Coronary artery (tissue), 2 donors: Measurements from ENCODE around the gene RBPJ.

Source experiments
- DNase-seq: peaks from one replicate; pipeline ENCODE4 v3.0.0-alpha.2; 2017; ENCODE audit warnings: low spot score
- H3K27ac ChIP-seq, 2 donors: fragments of 200-600 bp; sonication (generic); one replicate each; pipeline ENCODE4 v1.5.1; 2016 to 2019
- H3K4me3 ChIP-seq: fragments of 200-600 bp; sonication (generic); 2 replicates; pipeline ENCODE4 v1.5.1; 2016; ENCODE audit warnings: mild to moderate bottlenecking, moderate library complexity
- CTCF ChIP-seq: fragments of 200-600 bp; sonication (generic); IDR thresholded peaks from one replicate; pipeline ENCODE4 v1.5.1; 2019; ENCODE audit warnings: antibody characterized with exemption

RBPJ gene

GRCh38 chr4:26323821-26324220, 3.0 kb downstream of the RBPJ start:
- Histone ChIP-seq H3K4me3 (no peak overlapping the region), H3K27ac (no peak overlapping the region)
- TF ChIP-seq CTCF = no peak
- DNase-seq = no peak

GRCh38 chr4:26325191-26325590, 4.4 kb downstream of the RBPJ start:
- no peak for DNase-seq
- no peak overlapping the region for H3K27ac ChIP-seq
- TF ChIP-seq CTCF = no peak
- no peak overlapping the region for H3K4me3 ChIP-seq

GRCh38 chr4:26326791-26327190, 6.0 kb downstream of the RBPJ start:
- TF ChIP-seq CTCF = no peak
- no peak overlapping the region for H3K4me3 ChIP-seq
- no peak for DNase-seq
- H3K27ac ChIP-seq = no peak overlapping the region

- Histone ChIP-seq H3K4me3 (no peak overlapping the region), H3K27ac (no peak overlapping the region)
- no peak for DNase-seq
- TF ChIP-seq CTCF = peak; percentile 58
Observed at GRCh38 chr4:26330186-26330787, 9.5 kb downstream of the RBPJ start.

- Histone ChIP-seq H3K27ac (no peak overlapping the region), H3K4me3 (no peak overlapping the region)
- DNase-seq = no peak
- TF ChIP-seq CTCF = no peak
Observed at GRCh38 chr4:26330946-26331345, 10.1 kb downstream of the RBPJ start.

GRCh38 chr4:26331380-26331950, 10.7 kb downstream of the RBPJ start:
- Histone ChIP-seq H3K4me3 (no peak overlapping the region), H3K27ac (no peak overlapping the region)
- DNase-seq = no peak
- TF ChIP-seq CTCF = no peak

GRCh38 chr4:26334366-26334765, 13.6 kb downstream of the RBPJ start:
- H3K4me3 ChIP-seq = no peak overlapping the region
- no peak for DNase-seq
- TF ChIP-seq CTCF = no peak
- H3K27ac ChIP-seq = no peak overlapping the region
